Transverse colon (tissue), 4 donors: ENCODE results near the gene DEFB132. TPM values are rescaled to one million over a fixed set of nuclear protein-coding genes. Genes with fewer than 3 reads are reported as not detected.

ENCODE experiments used
- DNase-seq: peaks from one replicate; pipeline ENCODE4 v3.0.0-alpha.2; 2019
- H3K27ac ChIP-seq, 4 donors: fragments of 200-600 bp; sonication (generic); 2 replicates each; pipeline ENCODE4 v1.5.1; 2016 to 2018; ENCODE audit warnings: inconsistent platforms in 4 of 4
- H3K27me3 ChIP-seq: fragments of 200-600 bp; sonication (generic); 2 replicates; pipeline ENCODE4 v1.5.1; 2017; ENCODE audit warnings: inconsistent platforms
- H3K36me3 ChIP-seq, 4 donors: fragments of 200-600 bp; sonication (generic); 2 replicates each; pipeline ENCODE4 v1.5.1; 2017 to 2019; ENCODE audit warnings: inconsistent platforms in 4 of 4
- H3K4me1 ChIP-seq, 4 donors: fragments of 200-600 bp; sonication (generic); 2 replicates each; pipeline ENCODE4 v1.5.1; 2017 to 2020; ENCODE audit warnings: inconsistent platforms in 4 of 4
- H3K4me3 ChIP-seq, 4 donors: fragments of 200-600 bp; sonication (generic); 1 replicate in 1 of 4; 2 replicates in 3 of 4; pipeline versions ENCODE4 v1.5.1 to v1.6.1; 2017 to 2019; ENCODE audit warnings: inconsistent platforms in 4 of 4
- H3K9me3 ChIP-seq, 2 donors: fragments of 200-600 bp; sonication (generic); 2 replicates each; pipeline ENCODE4 v1.5.1; 2017 to 2019; ENCODE audit warnings: inconsistent platforms in 2 of 2
- CTCF ChIP-seq, 5 experiments: fragments of 200-600 bp in 3 of 5; fragments of 450-650 bp in 2 of 5; sonication (generic) in 3 of 5; IDR thresholded peaks; 1 replicate in 2 of 5; 2 replicates in 3 of 5; pipeline ENCODE4 v1.5.1; 2016 to 2017; ENCODE audit warnings: antibody characterized with exemption in 5 of 5, inconsistent platforms in 3 of 5, mild to moderate bottlenecking in 2 of 5, moderate library complexity in 1 of 5
- EP300 ChIP-seq: sonication (generic); formaldehyde crosslinking; IDR thresholded peaks from one replicate; pipeline ENCODE4 v1.6.1; 2017; ENCODE audit warnings: antibody characterized with exemption, low read depth
- POLR2A ChIP-seq: fragments of 450-650 bp; IDR thresholded peaks from one replicate; pipeline ENCODE4 v1.6.1; 2016; ENCODE audit warnings: antibody characterized with exemption, mild to moderate bottlenecking, moderate library complexity
- POLR2AphosphoS5 ChIP-seq, 3 donors: sonication (generic); formaldehyde crosslinking; IDR thresholded peaks; one replicate each; pipeline ENCODE4 v1.6.1; 2016; ENCODE audit warnings: antibody characterized with exemption in 3 of 3
- WGBS, 2 donors: methylation state at CpG; one replicate each; pipeline ENCODE4 v1.1.5; 2018; ENCODE audit warnings: low coverage in 1 of 2; 5-methylcytosine and 5-hydroxymethylcytosine counted together
- in situ Hi-C, 4 donors: fragments of 200-750 bp; cut with MboI; loops; one replicate each; pipeline versions ENCODE4 v1.15.0 to v1.15.1; 2017; ENCODE audit warnings: low sequenced_read_pairs in 3 of 4, low pct_ligation_motif_present in 1 of 4, low pct_unique_long_range_greater_than_20kb in 1 of 4
- intact Hi-C: fragments of 100-400 bp; cut with DNase I; formaldehyde crosslinking; loops from one replicate; pipeline ENCODE4 v1.15.1; 2023; ENCODE audit warnings: low total_unique reads
- total RNA-seq, 4 donors: library from RNA; depleted of rRNA; stranded (reverse); fragments of >200 nt; gene quantifications; one replicate each; pipeline ENCODE4 v1.1.0, GENCODE V29; 2016

DEFB132 gene
- total RNA-seq, 4 donors from 2014 or later: not detected

- Histone ChIP-seq H3K27me3 (no peaks in the 10 kb centered on the region), H3K4me3 (no peak overlapping the region), H3K4me1 (no peaks in the 10 kb centered on the region), H3K36me3 (peaks cover 0 to 12% (median 2%) of the 10 kb centered on the region in 4 donors), H3K9me3 (no peaks in the 10 kb centered on the region), H3K27ac (no peak overlapping the region)
- in situ Hi-C loops: no loop called here
- intact Hi-C loops: loop anchor here (10.0 kb wide), 1 partner anchor 47 kb away; the partner anchor contains the start of gene SOX12
- no peak for TF ChIP-seq POLR2A
- no peak for TF ChIP-seq POLR2AphosphoS5 (IDR thresholded peaks at IDR 0.05)
- no peak for TF ChIP-seq CTCF (IDR thresholded peaks at IDR 0.05)
- no peak for TF ChIP-seq EP300
- WGBS, 2 donors: 77% methylated on average over 2 of the region's 3 CpGs; no CpG with 5 or more reads in 1 of the 2 donors
- no peak for DNase-seq
Measured at GRCh38 chr20:277496-277781, 19.9 kb downstream of the DEFB132 start.

GRCh38 chr20:278181-278580 is 20.7 kb downstream of the DEFB132 start:
- Histone ChIP-seq H3K4me1 (no peaks in the 10 kb centered on the region), H3K27me3 (no peaks in the 10 kb centered on the region), H3K27ac (no peak overlapping the region), H3K4me3 (no peak overlapping the region), H3K9me3 (no peaks in the 10 kb centered on the region), H3K36me3 (peaks cover 0 to 12% (median 2%) of the 10 kb centered on the region in 4 donors)
- in situ Hi-C loops (no loop called here), intact Hi-C loops (loop anchor here (10.0 kb wide), 1 partner anchor 47 kb away; the partner anchor contains the start of gene SOX12)
- no peak for TF ChIP-seq EP300
- no peak for TF ChIP-seq POLR2A
- no peak for TF ChIP-seq CTCF (IDR thresholded peaks at IDR 0.05)
- TF ChIP-seq POLR2AphosphoS5 (IDR thresholded peaks at IDR 0.05): no peak
- no peak for DNase-seq
- 78% methylated on average over 5 of the region's 5 CpGs; no CpG with 5 or more reads in 1 of the 2 donors for WGBS, 2 donors

DNA sequence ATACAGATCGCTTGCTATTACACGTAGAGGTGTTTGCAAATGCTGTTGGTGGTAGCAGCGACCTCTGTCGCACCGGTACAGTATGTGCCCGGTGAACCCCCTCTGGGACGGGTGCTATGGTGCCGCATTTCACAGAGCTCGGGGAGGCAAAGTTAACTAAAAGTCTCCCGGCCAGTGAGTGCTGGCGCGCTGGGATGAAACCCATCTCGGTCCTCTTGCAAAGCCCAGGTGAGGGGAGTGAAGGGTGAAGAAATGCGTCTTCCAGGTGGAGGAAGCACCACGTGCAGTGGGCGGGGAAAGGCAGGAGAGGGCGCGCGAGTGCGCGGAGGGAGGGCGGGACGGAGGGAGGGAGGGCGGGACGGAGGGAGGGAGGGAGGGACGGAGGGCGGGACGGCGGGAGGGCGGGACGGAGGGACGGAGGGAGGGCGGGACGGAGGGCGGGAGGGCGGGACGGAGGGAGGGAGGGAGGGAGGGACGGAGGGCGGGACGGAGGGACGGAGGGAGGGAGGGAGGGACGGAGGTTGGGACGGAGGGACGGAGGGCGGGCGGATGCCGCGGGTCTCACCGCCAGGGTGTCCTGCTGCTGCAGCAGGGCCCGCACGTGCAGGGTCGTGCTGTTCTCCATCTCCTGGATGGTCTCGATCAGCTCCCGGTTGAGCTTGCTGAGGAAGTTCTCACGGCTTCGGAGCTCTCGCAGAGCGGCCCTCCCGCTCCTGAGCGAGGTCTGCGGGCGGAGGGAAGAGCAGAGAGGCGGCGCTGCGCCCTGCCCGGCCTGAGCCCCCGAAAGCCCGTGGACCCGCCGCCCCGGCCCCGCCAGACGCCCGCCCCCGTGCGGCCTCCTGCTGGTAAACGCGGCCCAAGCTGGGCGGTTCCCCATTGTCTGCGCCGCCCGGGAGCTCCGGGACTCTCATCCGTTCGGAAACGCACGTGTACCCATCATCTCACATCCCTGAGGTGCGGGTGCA is 21.4 kb downstream of the DEFB132 start:
- TF ChIP-seq CTCF (IDR thresholded peaks at IDR 0.05): no peak
- no peak for TF ChIP-seq POLR2AphosphoS5 (IDR thresholded peaks at IDR 0.05)
- no peak for TF ChIP-seq POLR2A
- TF ChIP-seq EP300: no peak
- H3K4me1 ChIP-seq: no peaks in the 10 kb centered on the region
- 80 to 85% methylated on average over 8 to 70 of the region's 88 CpGs for WGBS, 2 donors
- peaks cover 0 to 12% (median 2%) of the 10 kb centered on the region in 4 donors for H3K36me3 ChIP-seq
- H3K9me3 ChIP-seq: no peaks in the 10 kb centered on the region
- no peak overlapping the region for H3K27ac ChIP-seq
- DNase-seq: no peak
- intact Hi-C loops: loop anchor here (10.0 kb wide), 1 partner anchor 46 kb away; the partner anchor contains the start of gene SOX12
- H3K4me3 ChIP-seq: no peak overlapping the region
- in situ Hi-C loops: no loop called here
- no peaks in the 10 kb centered on the region for H3K27me3 ChIP-seq

DNA sequence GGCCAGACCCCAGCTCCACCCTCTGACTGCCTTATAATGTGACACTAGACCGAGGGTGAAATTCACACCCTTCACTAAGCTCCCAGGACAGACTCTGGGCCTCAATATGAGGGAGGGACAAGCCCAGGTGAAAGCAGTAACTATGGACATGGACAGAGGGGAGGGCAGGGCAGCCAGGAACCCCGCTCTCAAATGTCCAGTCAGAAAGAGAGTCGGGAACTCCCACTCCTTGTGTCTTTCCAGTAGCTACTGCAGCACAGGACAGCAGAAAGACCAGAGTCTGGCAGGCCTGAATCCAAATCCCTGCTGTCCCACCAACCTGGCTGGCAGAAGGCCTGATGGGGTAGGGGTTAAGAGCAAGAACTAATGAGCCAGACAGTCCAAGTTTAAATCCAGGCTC is 26.6 kb downstream of the DEFB132 start:
- H3K36me3 ChIP-seq: no peaks in the 10 kb centered on the region
- H3K4me1 ChIP-seq: no peaks in the 10 kb centered on the region
- H3K4me3 ChIP-seq: no peak overlapping the region
- DNase-seq: no peak
- H3K27ac ChIP-seq: no peak overlapping the region
- H3K27me3 ChIP-seq: no peaks in the 10 kb centered on the region
- in situ Hi-C loops: no loop called here
- H3K9me3 ChIP-seq: no peaks in the 10 kb centered on the region
- intact Hi-C loops: no loop called here
- TF ChIP-seq POLR2A (no peak), CTCF (IDR thresholded peaks at IDR 0.05) (no peak), POLR2AphosphoS5 (IDR thresholded peaks at IDR 0.05) (no peak), EP300 (no peak)
- 67% methylated on average over 3 of the region's 3 CpGs; no CpG with 5 or more reads in 1 of the 2 donors for WGBS, 2 donors
